Limb (tissue), 2 donors: ENCODE results near the gene MROH2A.
A peak's percentile ranks its signal among the peaks of the same experiment; 100 is the strongest.

Experiments
- DNase-seq, 2 donors: peaks; one replicate each; pipeline ENCODE4 v3.0.0-alpha.2; 2016; ENCODE audit errors: extremely low spot score in 2 of 2

The MROH2A gene

GRCh38 chr2:233837694-233838229 lies 59.6 kb downstream of the MROH2A start:
- DNase-seq, result peak in 1 of 2 donors; percentile 8

GRCh38 chr2:233838251-233838650 lies 60.1 kb downstream of the MROH2A start:
- no peak for DNase-seq

GRCh38 chr2:233838726-233839446 lies 60.8 kb downstream of the MROH2A start:
- DNase-seq, result no peak

GRCh38 chr2:233839447-233839820 lies 61.3 kb downstream of the MROH2A start:
- no peak for DNase-seq

- no peak for DNase-seq
Observed at GRCh38 chr2:233840520-233840919, 62.4 kb downstream of the MROH2A start.

GRCh38 chr2:233841183-233841582 lies 63.1 kb downstream of the MROH2A start:
- DNase-seq, result no peak

GRCh38 chr2:233844064-233844807 lies 66.1 kb downstream of the MROH2A start:
- no peak for DNase-seq

- no peak for DNase-seq
Observed at GRCh38 chr2:233844836-233845235, 66.7 kb downstream of the MROH2A start.

- no peak for DNase-seq
Observed at GRCh38 chr2:233845301-233846060, 67.4 kb downstream of the MROH2A start.

- DNase-seq, result no peak
Observed at GRCh38 chr2:233846387-233847247, 68.5 kb downstream of the MROH2A start.

- no peak for DNase-seq
Observed at GRCh38 chr2:233847248-233847898, 69.2 kb downstream of the MROH2A start.

- DNase-seq, result no peak
Observed at GRCh38 chr2:233848276-233848675, 70.1 kb downstream of the MROH2A start.

- DNase-seq, result no peak
Observed at GRCh38 chr2:233849607-233850271, 71.6 kb downstream of the MROH2A start.

GRCh38 chr2:233850745-233851144 lies 72.6 kb downstream of the MROH2A start:
- no peak for DNase-seq

GRCh38 chr2:233851169-233851568 lies 73.0 kb downstream of the MROH2A start:
- DNase-seq, result no peak

GRCh38 chr2:233852056-233852455 lies 73.9 kb downstream of the MROH2A start:
- DNase-seq, result no peak

- DNase-seq, result no peak
Observed at GRCh38 chr2:233853353-233853752, 75.2 kb downstream of the MROH2A start.

- DNase-seq, result no peak
Observed at GRCh38 chr2:233853883-233854240, 75.7 kb downstream of the MROH2A start.

- peak; percentile 93 to 97 for DNase-seq
Observed at GRCh38 chr2:233854241-233854981, 76.3 kb downstream of the MROH2A start, which contains the start of gene HJURP. Gene HJURP, minus strand, starts transcription at chr2:233854535. Its CDS starts 35 bp downstream, at chr2:233854500.
